ENCODE data around the gene PTPRE.

PTPRE gene

GRCh38 chr10:127896590-127896989 is 10.3 kb upstream of the PTPRE start:
- no peaks in the 10 kb centered on the region for H3K4me1 ChIP-seq
- peaks cover 0 to 7% of the 10 kb centered on the region in 2 donors for H3K27me3 ChIP-seq
- no peaks in the 10 kb centered on the region for H3K36me3 ChIP-seq
- H3K27ac ChIP-seq: no peak overlapping the region
- no peak for TF ChIP-seq CTCF (IDR thresholded peaks at IDR 0.05)
- intact Hi-C loops (cut with DNase I; ENCODE audit: low total_unique reads): no loop called here
- H3K4me3 ChIP-seq: no peak overlapping the region
- DNase-seq: no peak
- H3K9me3 ChIP-seq: peaks cover 0 to 4% (median 0%) of the 10 kb centered on the region in 3 donors

- no peak for TF ChIP-seq CTCF (IDR thresholded peaks at IDR 0.05)
- H3K36me3 ChIP-seq: no peaks in the 10 kb centered on the region
- DNase-seq: no peak
- H3K4me1 ChIP-seq: no peaks in the 10 kb centered on the region
- H3K27me3 ChIP-seq: peaks cover 0 to 7% of the 10 kb centered on the region in 2 donors
- intact Hi-C loops (cut with DNase I; ENCODE audit: low total_unique reads): no loop called here
- peaks cover 0 to 4% (median 0%) of the 10 kb centered on the region in 3 donors for H3K9me3 ChIP-seq
- H3K4me3 ChIP-seq: no peak overlapping the region
- no peak overlapping the region for H3K27ac ChIP-seq
Measured at GRCh38 chr10:127897177-127897576, 9.7 kb upstream of the PTPRE start.

GRCh38 chr10:127899766-127900387 is 7.0 kb upstream of the PTPRE start:
- Histone ChIP-seq H3K4me1 (no peaks in the 10 kb centered on the region), H3K9me3 (peaks cover 0 to 4% (median 0%) of the 10 kb centered on the region in 3 donors), H3K27me3 (peaks cover 0 to 7% of the 10 kb centered on the region in 2 donors), H3K27ac (no peak overlapping the region), H3K4me3 (no peak overlapping the region), H3K36me3 (no peaks in the 10 kb centered on the region)
- TF ChIP-seq CTCF (IDR thresholded peaks at IDR 0.05): no peak
- intact Hi-C loops (cut with DNase I; ENCODE audit: low total_unique reads): no loop called here
- DNase-seq: no peak

GRCh38 chr10:127903789-127904188 is 3.1 kb upstream of the PTPRE start:
- Histone ChIP-seq H3K27me3 (peaks cover 0 to 22% of the 10 kb centered on the region in 2 donors), H3K36me3 (no peaks in the 10 kb centered on the region), H3K27ac (no peak overlapping the region), H3K4me1 (peaks cover 0 to 22% (median 18%) of the 10 kb centered on the region in 4 donors), H3K4me3 (no peak overlapping the region), H3K9me3 (no peaks in the 10 kb centered on the region)
- DNase-seq: no peak
- intact Hi-C loops (cut with DNase I; ENCODE audit: low total_unique reads): no loop called here
- no peak for TF ChIP-seq CTCF (IDR thresholded peaks at IDR 0.05)

GRCh38 chr10:127904311-127905000 is 2.4 kb upstream of the PTPRE start:
- Histone ChIP-seq H3K27me3 (peaks cover 0 to 22% of the 10 kb centered on the region in 2 donors), H3K27ac (no peak overlapping the region), H3K9me3 (no peaks in the 10 kb centered on the region), H3K4me1 (peaks cover 0 to 24% (median 19%) of the 10 kb centered on the region in 4 donors), H3K36me3 (no peaks in the 10 kb centered on the region), H3K4me3 (no peak overlapping the region)
- no peak for TF ChIP-seq CTCF (IDR thresholded peaks at IDR 0.05)
- intact Hi-C loops (cut with DNase I; ENCODE audit: low total_unique reads): no loop called here
- DNase-seq: no peak

Data from tibial artery (tissue), 4 donors.